Large intestine (tissue), 3 donors: ENCODE data around the gene CAMK2B. TPM values are rescaled to one million over a fixed set of nuclear protein-coding genes. Genes with fewer than 3 reads are reported as not detected.

ENCODE experiments used
- DNase-seq, 2 donors: peaks; one replicate each; pipeline versions ENCODE4 v3.0.0 to v3.0.0-alpha.2; 2013
- H3K27ac ChIP-seq: one replicate; pipeline ENCODE4 v1.5.1; 2013; ENCODE audit warnings: low read length
- H3K27me3 ChIP-seq: 2 replicates; pipeline ENCODE4 v1.6.1; 2013; ENCODE audit warnings: low read length; ENCODE audit not compliant: control insufficient read depth, insufficient read depth
- H3K36me3 ChIP-seq: 2 replicates; pipeline ENCODE4 v1.6.1; 2013; ENCODE audit warnings: low read length; ENCODE audit not compliant: control insufficient read depth, insufficient read depth
- H3K4me1 ChIP-seq: one replicate; pipeline ENCODE4 v1.6.1; 2013; ENCODE audit warnings: low read length; ENCODE audit not compliant: control insufficient read depth, insufficient read depth
- H3K4me3 ChIP-seq: one replicate; pipeline ENCODE4 v1.5.1; 2013; ENCODE audit warnings: low read length
- H3K9me3 ChIP-seq: one replicate; pipeline ENCODE4 v1.6.1; 2013; ENCODE audit warnings: mild to moderate bottlenecking, low read depth, low read length, moderate library complexity; ENCODE audit not compliant: control insufficient read depth
- WGBS: methylation state at CpG from one replicate; pipeline ENCODE4 v1.1.5; 2013; ENCODE audit warnings: low lambda C conversion rate; ENCODE audit not compliant: insufficient coverage; 5-methylcytosine and 5-hydroxymethylcytosine counted together
- polyA plus RNA-seq: library from polyadenylated mRNA; unstranded; fragments of 120-200 nt; gene quantifications from one replicate; pipeline ENCODE4 v1.2.1, GENCODE V29; 2013

The CAMK2B gene
- polyA plus RNA-seq, 1 donor, result 4.4 TPM

- Histone ChIP-seq H3K4me1 (no peaks in the 10 kb centered on the region), H3K36me3 (no peaks in the 10 kb centered on the region)
Observed at GRCh38 chr7:44229546-44230105, 95.8 kb downstream of the CAMK2B start.

GRCh38 chr7:44228571-44229350 lies 96.6 kb downstream of the CAMK2B start:
- no peak overlapping the region for H3K27ac ChIP-seq
- no peak overlapping the region for H3K4me3 ChIP-seq
- no peak for DNase-seq
- peaks cover 4% of the 10 kb centered on the region for H3K9me3 ChIP-seq
- peaks cover 10% of the 10 kb centered on the region for H3K27me3 ChIP-seq
- no peaks in the 10 kb centered on the region for H3K36me3 ChIP-seq
- WGBS, result no CpG with 5 or more reads among the region's 29 CpGs
- H3K4me1 ChIP-seq, result no peaks in the 10 kb centered on the region

More at GRCh38 chr7:44229546-44230105, 95.8 kb downstream of the CAMK2B start:
- H3K27me3 ChIP-seq, result peaks cover 10% of the 10 kb centered on the region
- DNase-seq, result no peak
- peaks cover 4% of the 10 kb centered on the region for H3K9me3 ChIP-seq
- WGBS, result no CpG with 5 or more reads among the region's 11 CpGs
- H3K27ac ChIP-seq, result no peak overlapping the region
- H3K4me3 ChIP-seq, result no peak overlapping the region

GRCh38 chr7:44227911-44228310 lies 97.5 kb downstream of the CAMK2B start:
- no peaks in the 10 kb centered on the region for H3K4me1 ChIP-seq
- H3K27ac ChIP-seq, result no peak overlapping the region
- H3K36me3 ChIP-seq, result no peaks in the 10 kb centered on the region
- H3K9me3 ChIP-seq, result peaks cover 4% of the 10 kb centered on the region
- no peak overlapping the region for H3K4me3 ChIP-seq
- peaks cover 10% of the 10 kb centered on the region for H3K27me3 ChIP-seq
- no peak for DNase-seq
- no CpG with 5 or more reads among the region's 14 CpGs for WGBS

- no CpG with 5 or more reads among the region's 17 CpGs for whole genome bisulfite sequencing
- no peaks in the 10 kb centered on the region for H3K36me3 ChIP-seq
- H3K27me3 ChIP-seq, result peaks cover 10% of the 10 kb centered on the region
- no peaks in the 10 kb centered on the region for H3K4me1 ChIP-seq
- H3K9me3 ChIP-seq, result peaks cover 6% of the 10 kb centered on the region
- no peak overlapping the region for H3K27ac ChIP-seq
- no peak for DNase-seq
- H3K4me3 ChIP-seq, result no peak overlapping the region
Observed at GRCh38 chr7:44226396-44226753, 99.0 kb downstream of the CAMK2B start.

GRCh38 chr7:44225566-44226395 lies 99.6 kb downstream of the CAMK2B start:
- Histone ChIP-seq H3K27me3 (peaks cover 10% of the 10 kb centered on the region), H3K4me3 (no peak overlapping the region), H3K36me3 (no peaks in the 10 kb centered on the region), H3K9me3 (peaks cover 9% of the 10 kb centered on the region), H3K27ac (no peak overlapping the region), H3K4me1 (no peaks in the 10 kb centered on the region)
- no CpG with 5 or more reads among the region's 26 CpGs for WGBS
- no peak for DNase-seq

GRCh38 chr7:44224974-44225565 lies 100.3 kb downstream of the CAMK2B start:
- Histone ChIP-seq H3K4me1 (no peaks in the 10 kb centered on the region), H3K27me3 (peaks cover 10% of the 10 kb centered on the region), H3K4me3 (no peak overlapping the region), H3K36me3 (no peaks in the 10 kb centered on the region), H3K9me3 (peaks cover 10% of the 10 kb centered on the region), H3K27ac (no peak overlapping the region)
- WGBS, result no CpG with 5 or more reads among the region's 10 CpGs
- no peak for DNase-seq

- Histone ChIP-seq H3K4me1 (no peaks in the 10 kb centered on the region), H3K27me3 (peaks cover 10% of the 10 kb centered on the region), H3K36me3 (no peaks in the 10 kb centered on the region), H3K4me3 (no peak overlapping the region), H3K27ac (no peak overlapping the region), H3K9me3 (peaks cover 17% of the 10 kb centered on the region)
- WGBS, result 100% methylated on average over 1 of the region's 18 CpGs
- no peak for DNase-seq
Observed at GRCh38 chr7:44224080-44224973, 101.1 kb downstream of the CAMK2B start.

- no peaks in the 10 kb centered on the region for H3K4me1 ChIP-seq
Observed at GRCh38 chr7:44223362-44224079, 101.9 kb downstream of the CAMK2B start.

GRCh38 chr7:44222776-44223261 lies 102.6 kb downstream of the CAMK2B start:
- Histone ChIP-seq H3K4me1 (no peaks in the 10 kb centered on the region), H3K36me3 (no peaks in the 10 kb centered on the region), H3K27ac (no peak overlapping the region), H3K9me3 (peaks cover 22% of the 10 kb centered on the region), H3K4me3 (no peak overlapping the region), H3K27me3 (peaks cover 10% of the 10 kb centered on the region)
- WGBS, result 80% methylated on average over 1 of the region's 11 CpGs
- no peak for DNase-seq

More at GRCh38 chr7:44223362-44224079, 101.9 kb downstream of the CAMK2B start:
- DNase-seq, result peak in 1 of 2 donors; percentile 45
- H3K9me3 ChIP-seq, result peaks cover 22% of the 10 kb centered on the region
- H3K36me3 ChIP-seq, result no peaks in the 10 kb centered on the region
- H3K27me3 ChIP-seq, result peaks cover 10% of the 10 kb centered on the region
- H3K4me3 ChIP-seq, result no peak overlapping the region
- H3K27ac ChIP-seq, result no peak overlapping the region
- no CpG with 5 or more reads among the region's 5 CpGs for WGBS
